IMR-90 (cell line): ENCODE data around the gene TPX2. TPM values are rescaled to one million over a fixed set of nuclear protein-coding genes. Genes with fewer than 3 reads are reported as not detected.

Source experiments
- ATAC-seq: fragments of 200-7000 bp; cut with Tn5 transposase; 2 replicates; pipeline ENCODE4 v1.9.1; 2020; ENCODE audit warnings: low read depth, mild to moderate bottlenecking, moderate library complexity
- BruUV-seq: library from RNA; stranded (reverse); fragments of 400-500 nt; replicated peaks from 2 replicates; lab custom pipeline; 2021; lab: Mats Ljungman, UMichigan
- CTCF ChIA-PET: fragments of 300-600 bp; formaldehyde crosslinking; extraction: SDS; loops from one replicate; lab custom pipeline; 2021; ENCODE audit warnings: antibody characterized with exemption; lab: Yijun Ruan, JAX
- POLR2A ChIA-PET: fragments of 300-600 bp; sonication (Branson Sonifier 250); formaldehyde crosslinking; loops from one replicate; lab custom pipeline; 2022; ENCODE audit warnings: antibody characterized with exemption; ENCODE audit not compliant: unreplicated experiment; lab: Charles Lee
- DNase-seq: peaks from one replicate; pipeline ENCODE4 v3.0.0; 2013
- H2AFZ ChIP-seq: replicated peaks from 2 replicates; pipeline ENCODE3; 2013; ENCODE audit warnings: low read length, mild to moderate bottlenecking; ENCODE audit not compliant: poor library complexity
- H2AK5ac ChIP-seq: 2 replicates; pipeline ENCODE4 v1.6.1; 2013; ENCODE audit warnings: low read depth, low read length, inconsistent platforms
- H2AK9ac ChIP-seq: replicated peaks from 2 replicates; pipeline ENCODE3; 2013; ENCODE audit warnings: mild to moderate bottlenecking, low read depth, low read length, moderate library complexity; ENCODE audit not compliant: poor library complexity
- H2BK120ac ChIP-seq: 2 replicates; pipeline ENCODE4 v1.6.1; 2013; ENCODE audit warnings: low read depth, low read length, inconsistent platforms
- H2BK15ac ChIP-seq: 3 replicates; pipeline ENCODE4 v1.6.1; 2013; ENCODE audit warnings: low read depth, low read length, inconsistent platforms
- H2BK20ac ChIP-seq: 2 replicates; pipeline ENCODE4 v1.6.1; 2013; ENCODE audit warnings: low read depth, mild to moderate bottlenecking, inconsistent platforms, low read length, moderate library complexity
- H2BK5ac ChIP-seq: 2 replicates; pipeline ENCODE4 v1.6.1; 2013; ENCODE audit warnings: mild to moderate bottlenecking, low read depth, low read length, inconsistent platforms; ENCODE audit not compliant: poor library complexity, severe bottlenecking
- H3K14ac ChIP-seq: replicated peaks from 2 replicates; pipeline ENCODE4 v1.6.1; 2013; ENCODE audit warnings: low read depth, low read length, inconsistent platforms
- H3K18ac ChIP-seq: 2 replicates; pipeline ENCODE4 v1.6.1; 2013; ENCODE audit warnings: low read depth, low read length, control low read depth
- H3K23ac ChIP-seq: 2 replicates; pipeline ENCODE4 v1.6.1; 2013; ENCODE audit warnings: low read depth, low read length, inconsistent platforms
- H3K27ac ChIP-seq: 2 replicates; pipeline ENCODE4 v1.5.1; 2013; ENCODE audit warnings: mild to moderate bottlenecking, control low read depth, low read length; ENCODE audit not compliant: insufficient read depth
- H3K27me3 ChIP-seq: 2 replicates; pipeline ENCODE4 v1.6.1; 2013; ENCODE audit warnings: low read length; ENCODE audit not compliant: control insufficient read depth, insufficient read depth
- H3K36me3 ChIP-seq: 2 replicates; pipeline ENCODE4 v1.6.1; 2013; ENCODE audit warnings: low read length, mixed read lengths; ENCODE audit not compliant: control insufficient read depth, insufficient read depth
- H3K4ac ChIP-seq: 2 replicates; pipeline ENCODE4 v1.6.1; 2013; ENCODE audit warnings: low read depth, low read length, inconsistent platforms
- H3K4me1 ChIP-seq: 2 replicates; pipeline ENCODE4 v1.6.1; 2013; ENCODE audit warnings: low read length, mixed read lengths; ENCODE audit not compliant: control insufficient read depth, insufficient read depth
- H3K4me2 ChIP-seq: 2 replicates; pipeline ENCODE4 v1.6.1; 2013; ENCODE audit warnings: low read depth, mild to moderate bottlenecking, control low read depth, low read length, moderate library complexity
- H3K4me3 ChIP-seq: 2 replicates; pipeline ENCODE4 v1.5.1; 2013; ENCODE audit warnings: low read depth, mild to moderate bottlenecking, control low read depth, low read length, moderate library complexity; ENCODE audit not compliant: insufficient read depth
- H3K56ac ChIP-seq: 2 replicates; pipeline ENCODE4 v1.6.1; 2013; ENCODE audit warnings: low read length, inconsistent platforms; ENCODE audit not compliant: insufficient read depth; ENCODE audit errors: extremely low read depth
- H3K79me1 ChIP-seq, 2 experiments: 2 replicates each; pipeline ENCODE4 v1.6.1; 2013; ENCODE audit warnings: low read length in 2 of 2, inconsistent platforms in 1 of 2, low read depth in 1 of 2
- H3K9ac ChIP-seq: 2 replicates; pipeline ENCODE4 v1.6.1; 2013; ENCODE audit warnings: low read depth, low read length, control low read depth
- H3K9me1 ChIP-seq: 2 replicates; pipeline ENCODE4 v1.6.1; 2013; ENCODE audit warnings: low read length, inconsistent platforms; ENCODE audit not compliant: insufficient read depth
- H3K9me3 ChIP-seq: 2 replicates; pipeline ENCODE4 v1.6.1; 2013; ENCODE audit warnings: low read length; ENCODE audit not compliant: control insufficient read depth, insufficient read depth
- H4K20me1 ChIP-seq: 2 replicates; pipeline ENCODE4 v1.6.1; 2013; ENCODE audit warnings: low read length, inconsistent platforms; ENCODE audit not compliant: insufficient read depth
- H4K5ac ChIP-seq: 2 replicates; pipeline ENCODE4 v1.6.1; 2013; ENCODE audit warnings: mild to moderate bottlenecking, low read depth, low read length, control low read depth
- H4K8ac ChIP-seq, 2 experiments: 2 replicates each; pipeline ENCODE4 v1.6.1; 2013; ENCODE audit warnings: low read depth in 2 of 2, low read length in 2 of 2, control low read depth in 1 of 2, inconsistent platforms in 1 of 2
- H4K91ac ChIP-seq: 2 replicates; pipeline ENCODE4 v1.6.1; 2013; ENCODE audit warnings: low read depth, low read length, inconsistent platforms; ENCODE audit not compliant: insufficient read depth
- BHLHE40 ChIP-seq: fragments of 150-350 bp; IDR thresholded peaks from 2 replicates; pipeline ENCODE4 v1.6.1; 2016; ENCODE audit warnings: mild to moderate bottlenecking, low read depth, low read length
- CEBPB ChIP-seq: IDR thresholded peaks from 2 replicates; pipeline ENCODE4 v1.6.1; 2012; ENCODE audit warnings: low read depth, low read length, improper control_type of control experiment
- CHD1 ChIP-seq: IDR thresholded peaks from 2 replicates; pipeline ENCODE4 v1.6.1; 2012; ENCODE audit warnings: low read depth, low read length, improper control_type of control experiment
- CTCF ChIP-seq: conservative IDR thresholded peaks from 2 replicates; pipeline ENCODE4 v1.5.1; 2012; ENCODE audit warnings: mild to moderate bottlenecking, low read depth, low read length, improper control_type of control experiment
- ELK1 ChIP-seq: fragments of 150-350 bp; IDR thresholded peaks from 2 replicates; pipeline ENCODE4 v1.6.1; 2016; ENCODE audit warnings: low read depth, mild to moderate bottlenecking, low read length, moderate library complexity, borderline replicate concordance
- MAFK ChIP-seq: IDR thresholded peaks from 2 replicates; pipeline ENCODE4 v1.6.1; 2012; ENCODE audit warnings: low read depth, low read length, improper control_type of control experiment
- MXI1 ChIP-seq: IDR thresholded peaks from 2 replicates; pipeline ENCODE4 v1.6.1; 2012; ENCODE audit warnings: low read depth, mild to moderate bottlenecking, low read length, moderate library complexity, borderline replicate concordance
- RCOR1 ChIP-seq: IDR thresholded peaks from 2 replicates; pipeline ENCODE4 v1.6.1; 2012; ENCODE audit warnings: mild to moderate bottlenecking, low read length, improper control_type of control experiment; ENCODE audit not compliant: insufficient replicate concordance
- RFX5 ChIP-seq: IDR thresholded peaks from 2 replicates; pipeline ENCODE4 v1.8.0; 2012; ENCODE audit warnings: low read depth, mild to moderate bottlenecking, low read length, moderate library complexity
- USF2 ChIP-seq: fragments of 150-350 bp; IDR thresholded peaks from 2 replicates; pipeline ENCODE4 v1.6.1; 2017; ENCODE audit warnings: mild to moderate bottlenecking, antibody characterized with exemption, low read length, low read depth
- WGBS, 2 experiments: methylation state at CpG; one replicate each; pipeline versions ENCODE4 v1.1.5 to v1.1.7; 2013; ENCODE audit warnings: missing lambda C conversion rate in 2 of 2; ENCODE audit not compliant: insufficient read length in 1 of 2; ENCODE audit errors: extremely low coverage in 2 of 2; 5-methylcytosine and 5-hydroxymethylcytosine counted together
- dilution Hi-C: fragments of 300-500 bp; cut with HindIII; formaldehyde crosslinking; loops from one replicate; pipeline ENCODE4 v1.14.3; 2018; ENCODE audit warnings: low sequenced_read_pairs; ENCODE audit not compliant: unreplicated experiment
- in situ Hi-C: fragments of 300-500 bp; cut with MboI; formaldehyde crosslinking; loops from 3 replicates; pipeline ENCODE4 v1.14.3; 2019; ENCODE audit warnings: low sequenced_read_pairs, inconsistent platforms, mixed read lengths
- intact Hi-C: fragments of 100-400 bp; cut with micrococcal nuclease; formaldehyde crosslinking; loops from 2 replicates; pipeline ENCODE4 v1.10.0; 2022
- polyA plus RNA-seq, 3 experiments: library from polyadenylated mRNA; depleted of rRNA; stranded (reverse); fragments of >200 nt; gene quantifications; 2 replicates each; pipeline ENCODE4 v1.2.3, GENCODE V29; 2012; ENCODE audit warnings: low replicate concordance in 1 of 3
- total RNA-seq: library from RNA; depleted of rRNA; stranded (reverse); fragments of >200 nt; gene quantifications from 2 replicates; pipeline ENCODE4 v1.2.3, GENCODE V29; 2012

The TPX2 gene
- total and polyA plus RNA-seq, 2 of the 4 experiments (the other 2 are of a cell fraction): 28.5 to 72.2 TPM

GRCh38 chr20:31723319-31724078, 15.6 kb upstream of the TPX2 start (continued):
- TF ChIP-seq USF2 (no peak), BHLHE40 (no peak)

- in situ Hi-C loops: no loop called here
- 0 out of 2 replicates have a peak overlapping the region, but pooled peaks have one; percentile 47 for H3K14ac ChIP-seq
- no peak overlapping the region for H4K8ac ChIP-seq
- no peak for TF ChIP-seq MAFK
- no peak for TF ChIP-seq RFX5
- no peak for TF ChIP-seq RCOR1
- TF ChIP-seq MXI1: no peak
- no peak for TF ChIP-seq CHD1
- no peak for TF ChIP-seq ELK1
- TF ChIP-seq CTCF: no peak
- TF ChIP-seq CEBPB: no peak
- no peak for TF ChIP-seq USF2
Observed at GRCh38 chr20:31731321-31731717, 7.8 kb upstream of the TPX2 start.

More at GRCh38 chr20:31731321-31731717, 7.8 kb upstream of the TPX2 start:
- ATAC-seq: no peak
- WGBS, 2 experiments: no CpG with 5 or more reads among the region's 6 CpGs
- no peak overlapping the region for H3K56ac ChIP-seq
- no peaks in the 10 kb centered on the region for H3K4me1 ChIP-seq
- no peak overlapping the region for H3K9ac ChIP-seq
- no peak for DNase-seq
- BruUV-seq: no TSS peak
- H3K79me1 ChIP-seq: no peaks in the 10 kb centered on the region
- no peak overlapping the region; the same call in 1 of the 2 replicates for H3K27ac ChIP-seq
- ChIA-PET CTCF (no interaction called here), POLR2A (interaction anchor here (0.7 kb wide), 1 partner anchor 9 kb away, joined by 7 read pairs; the partner anchor contains the start of gene BCL2L1)
- no peak overlapping the region for H3K4ac ChIP-seq
- no peaks in the 10 kb centered on the region; the same call in 1 of the 2 replicates for H3K9me1 ChIP-seq
- no peak overlapping the region for H2AK9ac ChIP-seq
- no peak overlapping the region for H2BK20ac ChIP-seq
- H3K4me3 ChIP-seq: no peak overlapping the region
- no peak overlapping the region for H2BK120ac ChIP-seq
- H2AK5ac ChIP-seq: peak overlapping the region; percentile 5; the same call in 1 of the 2 replicates
- H3K18ac ChIP-seq: no peak overlapping the region
- no peak overlapping the region for H2BK15ac ChIP-seq
- H2BK5ac ChIP-seq: no peak overlapping the region
- no peaks in the 10 kb centered on the region for H3K36me3 ChIP-seq
- dilution Hi-C loops (no loop called here), intact Hi-C loops (no loop called here)
- no peaks in the 10 kb centered on the region for H3K27me3 ChIP-seq
- H3K4me2 ChIP-seq: no peak overlapping the region
- H4K5ac ChIP-seq: no peak overlapping the region
- H3K23ac ChIP-seq: no peak overlapping the region
- H4K91ac ChIP-seq: no peak overlapping the region
- H2AFZ ChIP-seq: no peak overlapping the region
- H4K20me1 ChIP-seq: no peaks in the 10 kb centered on the region
- H3K9me3 ChIP-seq: no peaks in the 10 kb centered on the region
